IPS DF 4.7 (cell line): ENCODE measurements around the gene NEUROD6.

Experiments
- DNase-seq: peaks from one replicate; pipeline ENCODE4 v3.0.0-alpha.2; 2013; ENCODE audit warnings: low spot score; ENCODE audit errors: extremely low read depth

NEUROD6 gene

DNA sequence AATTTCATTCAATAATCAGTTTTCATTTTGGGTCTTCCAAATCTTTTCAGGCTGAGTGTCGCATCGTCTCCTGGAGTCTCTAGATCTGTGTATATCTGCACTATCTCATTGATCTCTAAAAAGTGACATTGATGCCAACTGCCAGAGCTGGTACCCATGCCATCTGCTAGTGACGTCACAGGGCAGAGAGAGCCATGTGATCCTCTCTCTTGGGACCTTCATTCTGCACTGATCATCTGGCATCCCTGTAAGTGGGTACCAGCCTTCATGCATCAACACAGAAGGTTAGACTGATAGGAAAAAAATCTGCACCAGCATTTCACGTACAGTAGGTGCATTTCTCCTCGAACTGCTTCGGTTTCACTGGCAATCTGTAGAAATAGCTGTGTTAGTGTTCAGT, at the start of gene NEUROD6:
Gene NEUROD6 (minus strand): TSS at position 124 of the 400 bp plus-strand sequence. CDS start 1,458 bp downstream, outside the sequence.
- no peak for DNase-seq

DNA sequence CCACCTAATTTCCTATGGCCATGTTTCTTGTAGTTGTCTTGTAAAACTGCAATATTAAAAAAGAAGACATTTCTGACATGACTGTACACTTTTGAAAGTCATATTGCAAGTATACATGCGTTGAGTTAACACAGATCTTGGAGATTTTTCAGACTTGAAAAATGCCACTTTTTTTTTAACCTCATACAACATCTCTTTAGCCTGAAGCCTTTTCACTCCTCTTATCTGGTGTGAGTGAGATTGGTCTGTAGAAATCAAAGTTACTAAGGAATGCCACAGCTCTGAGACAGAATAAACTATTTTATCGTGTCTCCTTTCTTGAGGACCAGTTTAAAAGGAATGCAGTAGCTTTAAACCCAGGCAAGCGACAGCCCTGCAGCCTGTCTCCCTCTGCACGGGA, 43.9 kb upstream of the NEUROD6 start:
- DNase-seq, result no peak

DNA sequence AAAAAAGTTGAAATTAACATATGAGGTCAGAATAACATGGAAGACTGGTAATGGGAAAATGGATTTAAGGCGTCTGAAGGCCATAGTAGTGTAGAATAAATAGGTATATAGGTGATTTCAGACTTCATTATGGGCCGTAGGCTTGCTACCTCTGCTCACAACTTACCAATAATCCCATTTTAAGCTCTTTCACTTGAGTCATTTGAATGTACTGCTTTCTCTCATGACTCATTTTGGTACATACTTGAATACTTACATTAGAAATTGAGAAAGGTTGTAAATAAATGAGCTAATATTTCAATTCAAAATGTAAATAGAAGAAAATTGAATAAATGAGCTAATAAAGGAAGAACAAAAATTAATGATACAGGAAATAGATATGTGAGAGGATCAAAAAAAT, 42.2 kb upstream of the NEUROD6 start:
- no peak for DNase-seq

DNA sequence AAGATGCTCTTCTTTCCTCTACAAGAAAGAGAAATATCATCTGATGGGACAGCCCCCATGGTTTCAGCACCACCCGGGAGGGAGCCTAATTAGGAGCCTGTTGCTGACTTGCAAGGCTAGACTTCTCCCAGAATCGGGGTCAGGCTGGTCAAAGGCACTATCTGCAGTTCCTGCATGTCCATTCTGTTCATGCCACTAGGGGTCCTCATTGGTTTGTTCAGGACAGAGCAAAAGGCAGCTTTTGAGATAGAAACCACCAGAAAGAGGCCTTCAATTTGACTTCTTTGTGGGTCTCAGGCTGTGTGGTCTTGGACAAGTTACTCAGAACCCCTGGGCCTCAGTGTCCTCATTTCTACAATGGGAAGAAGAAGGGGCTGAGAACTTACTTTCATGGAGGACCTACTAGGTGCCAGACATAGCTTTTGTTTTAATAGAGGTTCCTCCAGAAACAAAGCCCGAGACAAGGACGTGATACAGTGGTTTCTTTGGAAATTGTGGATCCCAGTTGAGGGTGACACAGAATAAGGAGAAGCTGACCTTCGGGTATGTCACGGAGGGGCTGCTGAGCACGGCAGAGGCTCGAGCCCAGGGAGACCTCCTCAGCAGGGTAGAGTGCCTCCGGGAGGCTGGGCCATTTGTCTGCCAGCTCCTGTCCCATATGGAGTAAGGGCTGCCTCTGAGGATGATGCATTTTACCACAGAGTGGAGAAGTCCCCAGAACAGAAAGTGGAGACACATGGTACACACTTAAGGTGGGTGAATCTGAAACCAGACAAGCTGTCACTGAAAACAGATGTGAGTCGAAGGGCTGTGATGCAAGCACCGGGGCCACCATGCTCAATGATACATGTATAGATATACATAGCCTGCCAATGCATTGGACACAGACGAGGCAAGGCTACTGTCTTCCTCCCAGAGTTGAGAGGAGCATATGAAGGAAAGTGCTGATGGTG, 33.1 kb upstream of the NEUROD6 start:
- DNase-seq, result peak; percentile 78

DNA sequence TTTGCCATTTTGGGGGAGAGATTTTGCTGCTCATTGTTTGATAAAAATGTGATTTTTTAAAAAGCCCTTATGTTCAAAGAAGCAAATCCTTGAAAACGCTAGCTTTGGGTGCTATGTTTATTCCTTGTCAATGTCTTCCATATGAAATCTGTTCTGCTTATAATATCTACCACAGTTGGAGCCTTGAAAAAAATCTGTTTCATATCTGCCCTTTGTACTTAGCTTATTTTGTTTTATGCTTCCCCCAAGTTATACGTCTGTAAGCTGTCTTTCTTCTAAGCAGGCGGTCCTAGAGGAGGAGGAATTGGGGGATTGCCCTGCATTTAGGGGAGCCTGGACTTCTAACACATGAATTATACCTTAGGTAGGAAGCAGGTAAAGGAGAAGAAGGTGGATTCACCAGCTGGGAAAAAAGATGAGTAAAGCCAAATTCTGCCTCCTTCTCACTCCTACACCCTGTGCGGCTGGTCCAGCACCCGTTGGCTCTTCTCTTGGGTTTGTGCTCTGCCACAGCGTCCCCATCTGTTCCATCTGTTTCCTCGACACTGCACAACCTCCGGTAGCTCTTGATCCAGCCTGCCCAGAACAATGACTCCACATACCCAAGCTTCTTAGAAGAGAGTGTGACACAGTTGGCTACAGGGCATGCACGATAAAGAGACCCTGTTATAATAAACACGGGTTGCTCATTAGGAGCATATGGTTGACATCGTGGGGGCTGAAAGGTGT, 31.9 kb upstream of the NEUROD6 start:
- DNase-seq, result no peak

DNA sequence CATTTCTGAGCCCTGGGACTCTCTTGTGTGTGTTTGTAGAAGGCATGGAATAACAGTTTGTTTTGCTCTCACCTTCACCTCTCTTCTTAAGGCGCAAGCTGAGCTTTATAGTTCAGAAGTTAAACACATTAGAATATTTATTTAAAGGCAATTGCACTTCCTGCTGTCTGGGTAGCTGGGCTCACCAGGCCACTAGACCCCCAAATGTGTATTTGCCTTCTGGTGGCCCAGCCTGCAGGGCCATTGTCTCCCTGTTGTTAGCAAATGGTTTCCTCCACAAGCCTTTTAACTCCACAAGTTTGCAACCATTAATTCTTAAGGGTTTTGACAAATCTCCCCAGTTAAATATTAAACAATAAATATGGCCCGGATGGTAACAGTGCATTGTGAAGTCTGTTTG, 31.1 kb upstream of the NEUROD6 start:
- DNase-seq, result peak; percentile 44

DNA sequence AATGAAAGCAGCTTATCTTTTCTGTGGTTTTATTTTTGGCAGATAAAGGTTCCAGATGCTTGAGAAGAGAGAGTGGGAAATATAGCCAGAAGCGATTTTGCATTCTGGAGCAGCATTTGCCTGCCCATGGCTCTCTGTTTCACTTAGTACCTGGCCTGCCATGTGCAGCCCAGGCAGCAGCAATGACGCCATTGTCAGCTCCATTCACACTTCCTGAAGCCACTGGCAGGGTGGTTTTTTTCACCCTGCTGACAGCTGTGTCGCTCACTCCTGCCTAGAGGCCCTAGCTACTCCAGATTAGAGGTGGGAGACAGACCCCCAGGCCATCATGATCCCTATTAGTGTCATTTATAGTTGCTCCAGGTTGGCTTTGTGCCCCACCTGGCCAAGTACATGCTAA, 30.1 kb upstream of the NEUROD6 start:
- DNase-seq, result no peak

DNA sequence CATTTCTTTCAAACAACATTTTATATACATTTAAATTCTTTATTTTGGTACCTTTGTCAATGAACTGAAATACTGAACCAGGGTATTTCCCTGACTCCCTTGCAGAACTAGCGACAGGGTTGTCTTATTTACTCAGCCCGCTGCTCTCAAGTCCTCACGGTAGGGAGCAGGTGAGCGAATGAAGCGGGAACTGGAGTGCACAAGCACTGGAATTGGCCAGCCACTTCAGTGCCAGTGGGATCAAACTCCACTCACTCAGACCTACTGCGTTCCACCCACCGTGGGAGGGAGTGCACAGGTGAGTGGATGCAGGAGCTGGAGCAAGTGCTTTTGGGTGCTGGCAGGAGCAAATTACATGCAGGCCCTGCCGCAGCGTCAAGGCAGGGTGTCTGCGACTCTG, 28.1 kb upstream of the NEUROD6 start:
- DNase-seq, result no peak

DNA sequence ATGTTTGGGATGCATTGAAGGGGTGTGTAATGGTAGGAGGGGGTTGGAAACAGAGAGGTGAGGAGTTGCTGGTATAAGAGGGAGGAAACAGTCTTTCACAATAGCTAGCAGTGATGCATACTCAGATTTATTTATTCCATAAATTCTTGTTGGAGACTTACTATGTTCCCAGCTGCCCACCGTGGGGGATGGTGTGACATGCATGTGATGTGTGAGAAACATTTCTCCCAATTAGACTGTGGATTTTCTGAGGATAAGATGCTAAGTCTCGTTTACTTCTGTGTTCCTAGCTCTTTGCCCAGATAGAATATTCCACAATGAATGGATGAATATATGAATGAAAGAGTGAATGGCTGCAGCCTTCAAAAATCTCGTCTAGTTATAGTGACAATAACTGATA, 23.0 kb upstream of the NEUROD6 start:
- no peak for DNase-seq

DNA sequence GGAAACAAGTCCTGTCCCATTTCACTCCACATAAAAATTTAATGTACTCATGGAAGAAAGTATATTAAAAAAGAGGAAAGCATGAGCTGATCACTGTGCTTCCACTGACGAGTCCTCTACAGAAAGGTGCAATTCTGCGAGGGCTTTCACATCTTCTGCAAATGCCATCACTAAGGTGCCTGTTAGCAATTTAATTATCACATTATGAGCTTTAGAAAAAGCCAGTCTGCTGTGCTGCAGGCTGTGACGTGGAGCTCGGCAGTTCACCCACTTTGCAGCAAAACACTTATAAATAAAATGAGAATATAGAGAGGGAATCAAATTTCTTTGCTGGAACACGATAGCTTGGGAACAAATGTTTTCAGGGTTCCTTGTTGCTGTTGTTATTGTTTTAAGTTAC, 22.5 kb upstream of the NEUROD6 start:
- DNase-seq, result no peak

DNA sequence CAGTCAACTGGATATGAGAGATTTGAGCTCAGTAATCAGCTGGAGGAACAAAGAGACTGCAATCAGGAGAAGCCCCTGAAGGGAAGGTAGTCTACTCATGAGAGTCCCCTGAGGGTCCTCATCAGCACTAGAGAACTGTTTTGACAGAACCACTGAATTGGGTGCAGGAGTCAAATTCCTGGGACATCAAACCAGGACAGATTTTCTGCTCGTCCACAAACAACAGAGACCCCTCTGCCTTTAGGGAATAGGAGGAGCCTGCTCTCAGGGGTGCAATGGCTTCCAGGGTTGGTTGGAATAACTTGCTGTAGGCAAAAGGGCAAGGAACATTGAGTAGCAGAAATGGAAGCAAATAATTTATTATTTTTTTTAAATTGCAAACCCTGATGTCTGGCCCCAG, 21.9 kb upstream of the NEUROD6 start:
- DNase-seq, result no peak

DNA sequence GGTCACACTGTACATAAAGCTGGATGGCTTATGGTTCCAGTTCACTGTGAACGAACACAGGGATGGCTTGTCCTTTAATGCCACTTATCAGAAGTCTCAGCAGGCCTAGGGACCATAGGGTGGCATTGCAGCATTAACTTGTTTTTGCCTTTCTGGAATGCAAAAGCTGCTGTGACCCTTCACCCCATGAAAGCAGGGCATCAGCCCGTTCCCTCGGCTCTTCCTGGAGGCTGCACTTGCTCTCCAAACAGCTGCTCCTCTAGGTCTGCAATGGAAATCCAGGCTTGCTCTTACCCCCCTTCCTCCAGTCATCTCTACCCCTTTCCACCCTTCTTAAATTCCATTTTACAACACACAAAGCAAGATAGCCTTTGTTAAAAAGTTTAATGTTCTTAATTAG, 17.9 kb upstream of the NEUROD6 start:
- DNase-seq, result no peak

DNA sequence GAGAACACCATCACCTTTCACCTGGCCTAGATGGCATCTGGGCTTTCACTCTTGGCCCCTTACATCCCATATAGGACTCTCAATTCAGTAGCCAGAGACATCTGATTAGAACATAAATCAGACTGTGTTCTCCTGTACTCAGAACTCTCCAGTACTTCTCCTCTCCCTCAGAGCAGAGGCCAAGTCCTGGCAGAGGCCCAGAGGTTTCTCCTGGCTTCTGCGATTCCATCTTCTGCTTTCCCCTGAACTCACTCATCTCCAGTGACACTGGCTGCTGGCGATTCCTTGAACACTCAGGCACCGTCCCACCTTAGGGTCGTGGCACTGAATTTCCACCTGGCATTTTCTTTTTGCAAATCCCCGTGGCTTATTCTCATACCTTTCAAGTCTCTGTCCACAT, 4.9 kb upstream of the NEUROD6 start:
- no peak for DNase-seq

DNA sequence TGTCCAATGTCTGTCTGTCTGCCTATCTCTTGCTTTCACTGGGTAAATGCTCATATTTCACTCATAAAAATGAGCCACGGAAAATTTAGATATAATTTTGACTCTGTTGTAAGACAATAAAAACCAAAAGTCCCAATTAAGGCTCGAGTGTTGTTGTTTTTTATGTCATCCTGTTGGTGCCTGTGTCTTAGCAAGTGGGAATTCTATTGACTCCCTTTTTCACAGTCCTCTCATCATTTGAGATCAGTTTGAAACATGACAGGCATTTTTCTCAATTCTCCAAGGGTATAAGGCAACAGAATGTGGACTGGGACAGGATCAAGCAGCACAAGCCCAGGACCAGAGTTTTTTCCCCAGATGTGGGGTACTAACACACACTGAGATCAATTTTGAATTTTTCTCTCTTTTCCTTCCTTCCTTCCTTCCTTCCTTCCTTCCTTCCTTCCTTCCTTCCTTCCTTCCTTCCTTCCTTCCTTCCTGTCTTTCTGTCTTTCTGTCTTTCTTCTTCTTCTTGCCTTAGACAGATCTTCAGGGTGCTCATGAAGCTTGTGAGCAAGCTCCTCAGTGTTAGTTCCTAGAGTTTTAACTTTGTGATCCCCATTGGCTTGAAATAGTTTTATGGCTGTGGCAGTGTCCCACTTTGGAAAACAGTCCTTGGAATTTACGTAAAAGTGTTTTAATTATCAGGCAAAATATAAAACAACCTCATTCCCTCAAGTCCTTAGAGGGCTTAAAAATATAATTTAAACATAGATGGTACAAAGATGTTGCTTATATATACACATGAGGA, 3.2 kb upstream of the NEUROD6 start:
- no peak for DNase-seq

DNA sequence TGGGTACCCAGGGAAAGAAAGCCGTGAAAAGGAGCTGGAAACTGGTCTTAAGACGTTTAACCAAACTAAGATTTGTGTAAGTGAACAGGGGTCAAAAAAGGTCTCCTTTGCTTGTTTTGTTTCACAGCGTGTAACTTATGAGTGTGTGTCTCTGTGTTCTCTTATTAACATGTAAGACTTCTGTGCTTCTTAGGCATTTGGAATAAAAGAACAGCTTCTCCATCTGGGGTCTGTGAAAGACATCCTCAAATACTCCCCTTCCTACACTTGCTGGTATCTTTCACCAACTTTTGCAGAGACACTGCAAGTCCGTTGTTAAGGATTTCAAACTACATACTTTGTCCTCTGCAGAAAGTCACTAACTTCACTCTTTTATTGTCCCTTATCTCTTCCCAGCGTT, 615 bp upstream of the NEUROD6 start:
- DNase-seq, result no peak

DNA sequence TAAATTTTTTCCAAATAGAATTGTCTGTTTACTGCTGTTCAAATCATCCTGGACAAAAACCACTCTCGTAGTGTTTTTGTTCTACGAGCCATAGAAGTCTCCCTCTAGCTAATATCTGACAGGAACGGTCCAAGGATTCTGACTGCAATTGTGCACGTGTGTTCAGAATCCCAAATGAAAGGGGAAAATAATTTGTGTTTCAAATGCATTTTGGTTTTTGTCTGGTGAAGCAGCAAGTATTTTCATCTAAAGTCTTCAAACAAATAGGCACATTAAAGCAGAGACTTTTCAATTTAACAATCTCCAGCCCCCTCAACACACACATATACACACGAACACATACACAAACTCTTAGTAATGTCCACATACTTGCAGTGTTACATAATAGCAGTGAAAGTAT, 475 bp downstream of the NEUROD6 start:
- no peak for DNase-seq

DNA sequence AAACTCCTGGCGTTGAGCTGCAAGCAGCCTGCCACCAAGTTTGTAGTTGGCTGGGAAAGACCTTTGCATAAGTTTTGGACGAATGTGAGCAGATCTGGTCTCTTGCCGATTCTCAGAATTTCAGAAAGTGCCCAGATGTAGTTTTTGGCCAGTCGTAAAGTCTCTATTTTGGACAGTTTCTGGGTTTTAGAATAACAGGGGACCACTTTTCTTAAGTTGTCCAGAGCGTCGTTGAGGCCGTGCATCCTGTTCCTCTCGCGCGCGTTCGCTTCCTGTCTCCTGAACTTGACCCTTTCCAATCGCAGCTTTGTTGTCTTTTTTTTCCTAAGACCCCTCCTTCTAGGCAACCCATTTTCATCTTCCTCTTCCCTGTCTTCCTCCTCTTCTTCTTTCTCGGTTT, 1.8 kb downstream of the NEUROD6 start:
- DNase-seq, result no peak

DNA sequence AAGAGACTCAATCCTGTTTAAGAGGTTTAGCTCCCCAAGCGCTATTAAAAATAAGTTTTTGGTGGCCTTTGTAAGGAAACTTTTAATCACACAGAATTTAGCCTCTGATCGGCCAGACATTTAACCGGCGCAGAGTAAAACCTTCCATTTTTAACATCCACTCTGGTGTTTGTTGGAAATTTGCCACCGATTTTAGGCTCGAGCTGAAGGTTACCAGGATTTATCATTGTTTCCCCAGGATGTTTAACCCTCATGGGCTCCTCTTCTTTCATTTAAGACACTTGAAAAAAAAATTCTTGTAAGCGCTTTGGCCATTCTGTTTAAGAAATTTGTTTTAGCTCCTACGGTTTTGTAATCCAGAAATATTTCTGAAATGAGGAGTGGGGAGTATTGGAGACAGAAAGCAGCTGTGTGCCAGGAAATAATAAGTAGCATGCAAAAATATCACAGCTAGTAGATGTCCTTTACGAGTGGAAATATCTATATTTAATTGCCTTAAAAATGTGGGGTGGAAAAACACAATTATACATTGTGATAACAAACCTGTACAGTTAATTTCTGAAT, 3.4 kb downstream of the NEUROD6 start:
- DNase-seq, result no peak

DNA sequence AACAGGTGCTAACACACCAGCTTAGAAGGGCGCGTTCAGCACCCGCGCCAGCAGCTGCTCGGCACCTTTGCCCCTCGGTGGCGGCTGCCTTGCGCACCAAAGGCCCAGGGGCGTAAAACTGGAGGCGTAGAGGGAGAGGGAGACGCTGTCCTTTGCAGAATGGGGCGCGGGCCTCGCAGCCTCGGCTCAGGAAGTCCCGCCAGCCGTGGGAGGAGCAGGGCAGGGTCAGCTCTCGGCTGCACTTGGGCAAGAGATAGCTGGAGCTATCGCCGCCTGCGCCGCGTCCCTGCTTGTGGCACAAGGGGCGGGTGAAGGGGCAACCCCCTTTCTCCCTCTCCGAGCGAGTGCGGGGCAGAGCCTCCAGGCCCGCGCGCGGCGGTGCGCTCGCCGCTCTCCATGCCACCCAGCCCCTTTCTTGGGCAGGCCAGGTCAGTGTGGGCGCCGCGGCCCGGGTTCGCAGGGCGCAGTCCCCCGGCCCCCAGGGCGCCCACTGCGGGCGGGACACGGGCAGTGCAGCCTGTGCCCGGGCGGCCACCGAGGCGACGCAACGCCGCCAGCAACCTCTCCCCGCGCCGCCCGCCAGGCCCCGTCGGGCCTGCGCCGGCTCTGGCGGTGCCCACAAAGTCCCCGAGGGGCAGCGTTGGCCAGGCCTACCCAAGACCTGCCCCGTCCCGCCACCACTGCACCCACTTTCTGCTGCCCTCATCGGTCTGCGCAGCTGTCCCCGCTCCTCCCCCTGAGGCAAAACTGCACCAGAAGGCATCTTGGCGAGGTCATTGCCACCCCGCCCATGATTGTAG, 4.1 kb downstream of the NEUROD6 start:
- no peak for DNase-seq

DNA sequence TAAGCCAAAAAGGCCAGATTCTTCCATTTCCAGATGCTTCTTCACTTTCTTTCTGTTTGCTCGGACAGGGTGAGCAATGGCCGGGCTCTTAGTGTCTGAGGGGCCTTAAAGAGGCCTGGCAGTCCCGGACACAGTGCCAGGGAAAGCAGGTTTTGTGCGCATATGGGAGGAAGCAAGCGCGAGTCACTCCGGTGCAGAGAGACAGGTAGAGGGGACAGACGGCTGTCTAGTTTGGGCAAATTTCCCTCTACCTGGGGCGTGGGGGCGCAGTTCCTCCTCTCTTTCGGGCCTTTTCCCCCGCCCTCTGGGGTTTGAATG, 4.7 kb downstream of the NEUROD6 start:
- no peak for DNase-seq
